Neural cell (in vitro differentiated cells): ENCODE measurements around the gene TSPEAR.

Experiments
- CTCF ChIP-seq: fragments of 450-650 bp; IDR thresholded peaks from 2 replicates; pipeline ENCODE4 v1.5.1; 2014; ENCODE audit warnings: antibody characterized with exemption, mild to moderate bottlenecking, moderate library complexity; ENCODE audit not compliant: poor library complexity, severe bottlenecking
- MXI1 ChIP-seq: fragments of 450-650 bp; conservative IDR thresholded peaks from 2 replicates; pipeline ENCODE4 v1.6.1; 2014; ENCODE audit warnings: antibody characterized with exemption, mild to moderate bottlenecking; ENCODE audit not compliant: poor library complexity, severe bottlenecking
- POLR2AphosphoS5 ChIP-seq: IDR thresholded peaks from 2 replicates; pipeline ENCODE4 v1.6.1; 2012
- REST ChIP-seq: IDR thresholded peaks from 2 replicates; pipeline ENCODE4 v1.6.1; 2012; ENCODE audit warnings: borderline replicate concordance
- SMC3 ChIP-seq: fragments of 450-650 bp; conservative IDR thresholded peaks from 2 replicates; pipeline ENCODE4 v1.6.1; 2014; ENCODE audit warnings: antibody characterized with exemption, mild to moderate bottlenecking, moderate library complexity; ENCODE audit not compliant: poor library complexity
- TAF1 ChIP-seq: IDR thresholded peaks from 2 replicates; pipeline ENCODE4 v1.6.1; 2012; ENCODE audit warnings: low read depth

GRCh38 chr21:44742418-44743153, 31.2 kb upstream of the TSPEAR start:
- peak; percentile 21 for TF ChIP-seq CTCF
- no peak for TF ChIP-seq MXI1
- TF ChIP-seq POLR2AphosphoS5 = no peak
- TF ChIP-seq TAF1 = no peak
- TF ChIP-seq SMC3 = peak; percentile 23
- no peak for TF ChIP-seq REST
